ENCODE results near the gene RASSF7. TPM values are rescaled to one million over a fixed set of nuclear protein-coding genes. Genes with fewer than 3 reads are reported as not detected.
A peak's percentile ranks its signal among the peaks of the same experiment; 100 is the strongest.

Gene RASSF7
- total and polyA plus RNA-seq, 10 of the 15 experiments (the other 5 are each of a cell fraction or from before 2014, with no cell fraction given): 0.39 to 29.7 (median 13.2) TPM

DNA sequence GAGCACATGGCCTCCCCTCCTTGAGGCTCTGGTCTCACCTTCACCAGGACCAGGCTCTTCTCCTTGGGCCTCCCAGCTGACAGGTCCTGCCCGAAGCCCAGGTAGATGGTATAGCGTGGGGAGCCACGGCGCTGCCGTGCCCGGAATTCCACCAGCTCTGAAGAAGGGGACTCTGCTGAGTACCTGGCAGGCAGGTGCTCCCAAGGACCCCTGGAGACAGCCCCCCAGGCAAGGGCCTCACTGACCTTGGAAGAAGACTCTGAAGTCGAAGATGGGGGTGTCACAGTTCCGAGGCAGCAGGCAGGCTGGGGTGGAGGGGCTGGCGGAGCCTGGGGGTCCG lies 52.2 kb downstream of the RASSF7 start:
- ChIA-PET RAD21 (ENCODE audit: unreplicated experiment) (interaction anchor here (0.9 to 1.5 kb wide), 3 partner anchors 37 to 84 kb away, joined by 3 to 4 read pairs (median 4); partner anchors contain the start of gene PHRF1), SMC1A (ENCODE audit: uncharacterized antibody, unreplicated experiment) (no interaction called here), CTCF (no interaction called here), POLR2A (interaction anchor here (1.4 kb wide), 1 partner anchor 77 kb away, joined by 3 read pairs; the partner anchor contains the start of gene HRAS)
- TF ChIP-seq MEF2A (IDR thresholded peaks at IDR 0.05; ENCODE audit: insufficient read depth, low read depth, low read length) (no peak), NFYA (IDR thresholded peaks at IDR 0.05; ENCODE audit: borderline replicate concordance, low read depth, low read length) (no peak), ZBED1 (IDR thresholded peaks at IDR 0.05; ENCODE audit: borderline replicate concordance) (no peak), HDAC6 (IDR thresholded peaks at IDR 0.05; ENCODE audit: unreplicated experiment) (no peak), POLR2A (IDR thresholded peaks at IDR 0.05; ENCODE audit: low read depth, low read length) (peak; percentile 0; the same call in 1 of the 2 replicates)
- FAIRE-seq (no peak), DNase-seq (ENCODE audit: low read depth, low spot score) (no peak), ATAC-seq (no peak)
- 94% methylated on average over 9 of the region's 10 CpGs for WGBS (ENCODE audit: insufficient coverage, insufficient replicate concordance, low lambda C conversion rate, missing lambda C conversion rate)
- Histone ChIP-seq H3K27me3 (replicated peaks in 1 of 2; ENCODE audit: control insufficient read depth in 2 of 2, insufficient read depth in 2 of 2, low read length in 1 of 2) (no peaks in the 10 kb centered on the region), H3K4me1 (ENCODE audit: control insufficient read depth, insufficient read depth, low read length) (peaks cover 14% of the 10 kb centered on the region), H3K9me3 (replicated peaks; ENCODE audit: control insufficient read depth, insufficient read depth, low read length) (no peaks in the 10 kb centered on the region), H3K4me2 (ENCODE audit: control insufficient read depth, insufficient read depth) (peak overlapping the region; percentile 68; the same call in 1 of the 2 replicates), H3K9ac (ENCODE audit: control insufficient read depth, insufficient read depth, low read length) (no peak overlapping the region), H2AFZ (ENCODE audit: control insufficient read depth, low read depth, low read length) (no peak overlapping the region), H3K36me3 (ENCODE audit: control insufficient read depth in 2 of 2, insufficient read depth in 2 of 2, low read length in 1 of 2) (peaks cover 14 to 49% of the 10 kb centered on the region in 2 experiments; a peak in 3 of 4 replicates), H3K79me2 (ENCODE audit: control insufficient read depth, insufficient read depth, low read length) (peaks cover 26% of the 10 kb centered on the region), H3K4me3 (peak overlapping the region; percentile 56), H3K27ac (ENCODE audit: control insufficient read depth, insufficient read depth) (peak overlapping the region; percentile 33; the same call in 1 of the 2 replicates), H4K20me1 (ENCODE audit: control insufficient read depth, insufficient read depth) (peaks cover 11% of the 10 kb centered on the region)
- intact Hi-C loops (cut with micrococcal nuclease; ENCODE audit: unreplicated experiment): no loop called here
- no TSS peak for BruUV-seq (replicated peaks)
- in situ Hi-C loops (cut with MboI): no loop called here

DNA sequence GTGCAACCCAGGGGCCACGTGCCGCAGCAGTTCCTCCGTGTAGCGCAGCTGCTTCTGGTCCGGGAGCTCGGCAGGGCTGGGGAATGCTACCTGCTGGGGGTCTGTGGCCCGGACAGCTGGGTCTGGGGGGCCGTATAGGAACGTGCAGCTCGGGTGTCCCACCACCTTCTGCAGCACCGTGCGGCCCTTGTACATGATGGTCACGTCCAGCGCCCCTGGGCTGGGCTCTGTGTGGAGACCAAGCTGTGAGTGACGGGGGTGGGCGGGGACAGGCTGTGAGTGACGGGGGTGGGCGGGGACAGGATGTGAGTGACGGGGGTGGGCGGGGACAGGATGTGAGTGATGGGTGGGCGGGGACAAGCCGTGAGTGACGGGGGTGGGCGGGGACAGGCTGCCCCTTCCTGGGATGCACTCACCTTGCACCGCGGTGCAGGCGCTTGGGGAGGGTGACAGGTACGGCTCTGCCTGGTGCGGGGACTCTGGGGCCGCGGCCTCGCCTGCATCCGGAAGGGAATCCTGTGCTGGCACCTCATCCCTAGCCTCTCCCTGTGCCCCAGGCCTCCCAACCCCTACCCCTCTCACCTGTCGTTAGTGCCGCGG lies 52.7 kb downstream of the RASSF7 start:
- peak overlapping the region; percentile 90 for H3K4me3 ChIP-seq
- peaks cover 11% of the 10 kb centered on the region for H4K20me1 ChIP-seq (ENCODE audit: control insufficient read depth, insufficient read depth)
- peak overlapping the region; percentile 91 for H3K9ac ChIP-seq (ENCODE audit: control insufficient read depth, insufficient read depth, low read length)
- ATAC-seq (peak; percentile 24), DNase-seq (ENCODE audit: low read depth, low spot score) (no peak), FAIRE-seq (no peak)
- no peak overlapping the region for H2AFZ ChIP-seq (ENCODE audit: control insufficient read depth, low read depth, low read length)
- CTCF ChIA-PET: interaction anchor here (0.6 to 1.4 kb wide), 2 partner anchors 32 to 83 kb away, joined by 3 to 6 read pairs; partner anchors contain the start of gene TMEM80
- peaks cover 26% of the 10 kb centered on the region for H3K79me2 ChIP-seq (ENCODE audit: control insufficient read depth, insufficient read depth, low read length)
- SMC1A ChIA-PET (ENCODE audit: uncharacterized antibody, unreplicated experiment): interaction anchor here (0.8 kb wide), 1 partner anchor 37 kb away, joined by 3 read pairs; the partner anchor contains the start of gene PHRF1
- intact Hi-C loops (cut with micrococcal nuclease; ENCODE audit: unreplicated experiment) (no loop called here), in situ Hi-C loops (cut with MboI) (no loop called here)
- WGBS (ENCODE audit: insufficient coverage, insufficient replicate concordance, low lambda C conversion rate, missing lambda C conversion rate): 50% methylated on average over 27 of the region's 36 CpGs
- RAD21 ChIA-PET (ENCODE audit: unreplicated experiment): interaction anchor here (0.9 to 1.5 kb wide), 5 partner anchors 38 to 113 kb away, joined by 3 to 5 read pairs (median 4); partner anchors contain the start of genes HRAS and PHRF1
- peak overlapping the region; percentile 99 for H3K4me2 ChIP-seq (ENCODE audit: control insufficient read depth, insufficient read depth)
- no peaks in the 10 kb centered on the region for H3K27me3 ChIP-seq (replicated peaks in 1 of 2; ENCODE audit: control insufficient read depth in 2 of 2, insufficient read depth in 2 of 2, low read length in 1 of 2)
- H3K9me3 ChIP-seq (replicated peaks; ENCODE audit: control insufficient read depth, insufficient read depth, low read length): no peaks in the 10 kb centered on the region
- peaks cover 10 to 45% of the 10 kb centered on the region in 2 experiments; a peak in 3 of 4 replicates for H3K36me3 ChIP-seq (ENCODE audit: control insufficient read depth in 2 of 2, insufficient read depth in 2 of 2, low read length in 1 of 2)
- peaks cover 14% of the 10 kb centered on the region for H3K4me1 ChIP-seq (ENCODE audit: control insufficient read depth, insufficient read depth, low read length)
- POLR2A ChIA-PET: interaction anchor here (0.9 to 1.4 kb wide), 5 partner anchors 37 to 164 kb away, joined by 3 to 4 read pairs (median 3); partner anchors contain the start of genes HRAS and PHRF1
- H3K27ac ChIP-seq (ENCODE audit: control insufficient read depth, insufficient read depth): peak overlapping the region; percentile 100
- BruUV-seq (replicated peaks): no TSS peak
- TF ChIP-seq NBN (IDR thresholded peaks at IDR 0.05) (no peak), BCL11A (IDR thresholded peaks at IDR 0.05; ENCODE audit: low read depth, low read length) (0 out of 2 replicates have a peak, but pooled peaks have one; percentile 18), POLR2AphosphoS5 (IDR thresholded peaks at IDR 0.05; ENCODE audit: low read length) (peak; percentile 66; the same call in 1 of the 2 replicates), CBX5 (IDR thresholded peaks at IDR 0.05; ENCODE audit: low read depth) (no peak), NRF1 (conservative IDR thresholded peaks at IDR 0.05; ENCODE audit: low read depth, low read length) (no peak), POU2F2 (IDR thresholded peaks at IDR 0.05; ENCODE audit: borderline replicate concordance, low read depth, low read length) (peak; percentile 54; the same call in 2 of the 3 replicates), POLR2A (IDR thresholded peaks at IDR 0.05; ENCODE audit: low read depth, low read length) (peak; percentile 65), POLR2AphosphoS2 (IDR thresholded peaks at IDR 0.05; ENCODE audit: low read depth, low read length) (peak; percentile 80), PAX5 (IDR thresholded peaks at IDR 0.05; ENCODE audit: borderline replicate concordance, low read depth, low read length) (0 out of 2 replicates have a peak, but pooled peaks have one; percentile 5), PML (IDR thresholded peaks at IDR 0.05; ENCODE audit: low read length) (0 out of 2 replicates have a peak, but pooled peaks have one; percentile 45)
- TF ChIP-seq, protein P1, sequence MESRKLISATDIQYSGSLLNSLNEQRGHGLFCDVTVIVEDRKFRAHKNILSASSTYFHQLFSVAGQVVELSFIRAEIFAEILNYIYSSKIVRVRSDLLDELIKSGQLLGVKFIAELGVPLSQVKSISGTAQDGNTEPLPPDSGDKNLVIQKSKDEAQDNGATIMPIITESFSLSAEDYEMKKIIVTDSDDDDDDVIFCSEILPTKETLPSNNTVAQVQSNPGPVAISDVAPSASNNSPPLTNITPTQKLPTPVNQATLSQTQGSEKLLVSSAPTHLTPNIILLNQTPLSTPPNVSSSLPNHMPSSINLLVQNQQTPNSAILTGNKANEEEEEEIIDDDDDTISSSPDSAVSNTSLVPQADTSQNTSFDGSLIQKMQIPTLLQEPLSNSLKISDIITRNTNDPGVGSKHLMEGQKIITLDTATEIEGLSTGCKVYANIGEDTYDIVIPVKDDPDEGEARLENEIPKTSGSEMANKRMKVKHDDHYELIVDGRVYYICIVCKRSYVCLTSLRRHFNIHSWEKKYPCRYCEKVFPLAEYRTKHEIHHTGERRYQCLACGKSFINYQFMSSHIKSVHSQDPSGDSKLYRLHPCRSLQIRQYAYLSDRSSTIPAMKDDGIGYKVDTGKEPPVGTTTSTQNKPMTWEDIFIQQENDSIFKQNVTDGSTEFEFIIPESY (IDR thresholded peaks at IDR 0.05): peak; percentile 72; the same call in 1 of the 2 replicates

Measured in GM12878 (cell line).